Heart right ventricle (tissue), 16 donors: ENCODE data around the gene RHPN2. TPM values are rescaled to one million over a fixed set of nuclear protein-coding genes. Genes with fewer than 3 reads are reported as not detected.

Experiments used
- ATAC-seq, 8 donors: fragments of 200-7000 bp; cut with Tn5 transposase; one replicate each; pipeline ENCODE4 v1.9.1; 2020; ENCODE audit warnings: mild to moderate bottlenecking in 8 of 8, moderate library complexity in 8 of 8, moderate number of reproducible peaks in 1 of 8
- DNase-seq, 2 donors: peaks; one replicate each; pipeline ENCODE4 v3.0.0-alpha.2; 2020
- H3K27ac ChIP-seq, 10 donors: fragments of 200-600 bp; sonication (generic) in 2 of 10; one replicate each; pipeline versions ENCODE4 v1.5.0 to v1.8.0; 2020 to 2022; ENCODE audit warnings: mild to moderate bottlenecking in 3 of 10
- H3K27me3 ChIP-seq, 7 donors: fragments of 200-600 bp; one replicate each; pipeline ENCODE4 v1.8.0; 2021 to 2022; ENCODE audit warnings: mild to moderate bottlenecking in 2 of 7
- H3K36me3 ChIP-seq, 9 donors: fragments of 200-600 bp; sonication (generic) in 1 of 9; one replicate each; pipeline versions ENCODE4 v1.5.0 to v1.8.0; 2020 to 2022; ENCODE audit warnings: mild to moderate bottlenecking in 2 of 9
- H3K4me1 ChIP-seq, 9 donors: fragments of 200-600 bp; sonication (generic) in 1 of 9; one replicate each; pipeline versions ENCODE4 v1.5.0 to v1.8.0; 2020 to 2022; ENCODE audit warnings: mild to moderate bottlenecking in 4 of 9
- H3K4me3 ChIP-seq, 10 donors: fragments of 200-600 bp; sonication (generic) in 2 of 10; one replicate each; pipeline versions ENCODE4 v1.5.0 to v1.8.0; 2020 to 2022; ENCODE audit warnings: mild to moderate bottlenecking in 7 of 10, moderate library complexity in 2 of 10
- H3K9me3 ChIP-seq, 11 donors: fragments of 200-600 bp in 10 of 11; sonication (generic) in 2 of 11; one replicate each; pipeline versions ENCODE4 v1.5.0 to v1.8.0; 2013 to 2022; ENCODE audit warnings: mild to moderate bottlenecking in 2 of 11, control low read depth in 1 of 11, moderate library complexity in 1 of 11
- WGBS, 2 donors: extraction: QIAGEN DNeasy Blood & Tissue Kit; methylation state at CpG; one replicate each; pipeline ENCODE4 v1.1.7; 2013; ENCODE audit warnings: inconsistent platforms in 1 of 2; 5-methylcytosine and 5-hydroxymethylcytosine counted together
- intact Hi-C, 10 donors: fragments of 100-400 bp; cut with DNase I; formaldehyde crosslinking; loops; one replicate each; pipeline versions ENCODE4 v1.11.1 to v1.14.2; 2022
- polyA plus RNA-seq, 2 donors: library from polyadenylated mRNA; stranded (reverse); fragments of 200-250 nt; gene quantifications; one replicate each; pipeline ENCODE4 v1.2.3, GENCODE V29; 2013
- total RNA-seq, 10 donors: library from RNA; stranded (reverse); fragmentation: NEBNext Ultra II Directional in 3 of 10; extraction: Animal tissue kit (Norgen Biotek cat#: 25700) in 3 of 10; gene quantifications; one replicate each; pipeline versions ENCODE4 v1.2.1 to v1.2.4, GENCODE V29; 2021 to 2023
- TF ChIP-seq, protein P1 (sequence below), 9 donors: fragments of 200-600 bp; sonication (generic) in 2 of 9; IDR thresholded peaks; one replicate each; pipeline versions ENCODE4 v1.5.0 to v1.8.0; 2021 to 2022; ENCODE audit warnings: antibody characterized with exemption in 9 of 9, mild to moderate bottlenecking in 5 of 9, moderate library complexity in 1 of 9
- donor health status: Arrhythmogenic right ventricular cardiomyopathy.
- donor health status: ischemic (EF 13 %, LVEDD 7.1; RV severe dilation, severe dysfunction).
- donor health status: healthy with polysubstance abuse.
- donor health status: DM: no; HTN: yes; CAD: no.
- donor health status: DM: no; HTN: no; CAD: no.
- donor health status: ischemic (EF 25% LVEDD 6.9; RV normal size, moderate dysfunction).
- donor health status: ischemic (EF 25% LVEDD 5.7; RV mildly dilated, moderate dysfunction).
- donor health status: healthy.
- donor health status: DM: yes; HTN: yes; CAD: no.
- donor health status: Ischemic cardiomyopathy.
- donor health status: ischemic (EF 35%, LVEDD 5.7; RV mildly dilated, moderate dysfunction).
- donor health status: nonischemic (EF 11% LVEDD 7.7; RV severe dilation, severe dysfunction).
- donor health status: DM: yes; HTN: yes; CAD: no.
- donor health status: PGD.
- donor health status: ischemic (EF 29% LVEDD 5.4; RV normal size, mild dysfunction).
- donor health status: nonischemic (EF 23%, LVEDD 6.1; RV moderate dilation, normal function).

Gene RHPN2
- total and polyA plus RNA-seq, 12 donors = 0.33 to 2.1 (median 1.1) TPM

DNA sequence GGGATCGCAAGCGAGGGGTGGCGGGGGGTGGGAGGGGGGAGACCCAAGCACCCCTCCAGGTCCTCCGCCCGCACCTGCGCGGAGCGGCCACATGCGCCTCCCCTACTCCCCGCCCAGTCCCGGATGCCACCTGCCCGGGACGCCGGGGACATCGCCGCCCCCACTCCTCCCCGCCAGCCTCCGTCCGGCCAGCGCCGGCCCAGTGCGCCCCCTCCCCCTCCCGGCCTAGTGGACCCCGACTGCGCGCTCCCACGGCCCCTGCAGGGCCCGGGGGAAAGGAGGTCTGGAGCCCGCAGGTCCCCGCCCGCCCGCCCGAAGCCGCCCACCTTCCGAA, 263 bp downstream of the RHPN2 start:
- H3K27ac ChIP-seq = no peak overlapping the region
- TF ChIP-seq, protein P1, sequence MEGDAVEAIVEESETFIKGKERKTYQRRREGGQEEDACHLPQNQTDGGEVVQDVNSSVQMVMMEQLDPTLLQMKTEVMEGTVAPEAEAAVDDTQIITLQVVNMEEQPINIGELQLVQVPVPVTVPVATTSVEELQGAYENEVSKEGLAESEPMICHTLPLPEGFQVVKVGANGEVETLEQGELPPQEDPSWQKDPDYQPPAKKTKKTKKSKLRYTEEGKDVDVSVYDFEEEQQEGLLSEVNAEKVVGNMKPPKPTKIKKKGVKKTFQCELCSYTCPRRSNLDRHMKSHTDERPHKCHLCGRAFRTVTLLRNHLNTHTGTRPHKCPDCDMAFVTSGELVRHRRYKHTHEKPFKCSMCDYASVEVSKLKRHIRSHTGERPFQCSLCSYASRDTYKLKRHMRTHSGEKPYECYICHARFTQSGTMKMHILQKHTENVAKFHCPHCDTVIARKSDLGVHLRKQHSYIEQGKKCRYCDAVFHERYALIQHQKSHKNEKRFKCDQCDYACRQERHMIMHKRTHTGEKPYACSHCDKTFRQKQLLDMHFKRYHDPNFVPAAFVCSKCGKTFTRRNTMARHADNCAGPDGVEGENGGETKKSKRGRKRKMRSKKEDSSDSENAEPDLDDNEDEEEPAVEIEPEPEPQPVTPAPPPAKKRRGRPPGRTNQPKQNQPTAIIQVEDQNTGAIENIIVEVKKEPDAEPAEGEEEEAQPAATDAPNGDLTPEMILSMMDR (IDR thresholded peaks at IDR 0.05) = no peak
- H3K36me3 ChIP-seq = no peaks in the 10 kb centered on the region
- H3K4me3 ChIP-seq = peak overlapping the region; percentile 44 to 66 (median 61)
- no peaks in the 10 kb centered on the region for H3K9me3 ChIP-seq
- DNase-seq = peak in 1 of 2 donors; percentile 27
- 1% methylated on average over 22 to 35 of the region's 35 CpGs for WGBS, 2 donors
- intact Hi-C loops = no loop called here
- peaks cover 0 to 44% (median 40%) of the 10 kb centered on the region in 7 donors for H3K27me3 ChIP-seq
- H3K4me1 ChIP-seq = peaks cover 0 to 16% (median 7%) of the 10 kb centered on the region in 9 donors
- peak; percentile 15 to 73 (median 33) for ATAC-seq

DNA sequence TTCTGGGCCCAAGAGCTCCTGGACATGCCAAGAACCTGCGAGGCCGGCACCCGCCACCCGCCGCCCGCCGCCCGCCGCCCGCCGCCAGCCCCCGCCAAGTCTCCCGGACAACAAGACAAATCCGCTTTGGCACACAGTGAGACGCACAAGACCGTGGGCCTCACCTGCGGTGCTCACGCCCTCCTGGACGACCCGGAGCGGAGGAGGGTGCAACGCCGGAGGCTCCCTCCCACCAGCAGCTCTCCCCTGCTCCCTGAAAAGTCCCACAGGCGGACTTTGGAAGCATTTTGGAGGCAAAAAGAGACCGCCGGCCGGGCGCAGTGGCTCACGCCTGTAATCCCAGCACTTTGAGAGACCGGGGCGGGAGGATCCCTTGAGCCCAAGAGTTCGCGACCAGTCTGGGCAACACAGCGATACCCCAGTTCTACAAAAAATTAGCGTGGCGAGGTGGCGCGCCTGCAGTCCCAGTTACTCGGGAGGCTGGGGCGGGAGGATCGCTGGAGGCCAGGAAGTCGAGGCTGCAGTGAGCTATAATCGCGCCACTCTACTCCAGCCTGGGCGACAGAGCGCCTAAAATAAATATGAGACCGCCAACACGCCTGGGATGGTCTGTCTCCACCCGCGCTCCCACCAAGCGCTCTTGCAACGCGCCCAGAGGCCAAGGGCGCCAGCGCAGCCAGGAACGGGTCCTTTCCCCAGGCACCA, 783 bp downstream of the RHPN2 start:
- Histone ChIP-seq H3K9me3 (no peaks in the 10 kb centered on the region), H3K4me1 (peaks cover 0 to 16% (median 7%) of the 10 kb centered on the region in 9 donors), H3K4me3 (peak overlapping the region; percentile 44 to 66 (median 61)), H3K27ac (no peak overlapping the region), H3K36me3 (no peaks in the 10 kb centered on the region), H3K27me3 (peaks cover 0 to 44% (median 40%) of the 10 kb centered on the region in 7 donors)
- DNase-seq (no peak), ATAC-seq (peak in 6 of 8 donors; percentile 6 to 30 (median 16))
- intact Hi-C loops = no loop called here
- TF ChIP-seq, protein P1 (IDR thresholded peaks at IDR 0.05) = no peak
- WGBS, 2 donors = 3 to 5% methylated on average over 56 of the region's 56 CpGs

DNA sequence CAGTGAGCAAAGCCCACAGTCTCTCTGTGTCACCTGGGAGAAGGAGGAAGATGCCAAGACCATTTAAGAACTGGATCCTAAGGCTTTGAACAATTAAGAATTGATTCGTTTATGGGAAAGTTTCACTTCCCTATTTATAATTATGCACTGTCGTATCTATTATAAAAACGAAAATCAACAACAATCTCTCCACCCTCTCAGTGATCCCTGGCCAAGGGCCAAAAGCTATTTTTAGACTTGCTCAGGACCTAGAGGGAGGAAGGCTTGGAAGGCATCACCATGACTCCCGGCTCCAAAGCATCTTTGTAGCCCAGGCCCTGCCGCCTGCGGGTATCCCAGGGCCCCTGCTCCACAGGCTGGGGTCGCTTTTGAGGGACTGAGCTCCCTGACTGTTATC, 1.3 kb downstream of the RHPN2 start:
- TF ChIP-seq, protein P1 (IDR thresholded peaks at IDR 0.05) = no peak
- Histone ChIP-seq H3K36me3 (no peaks in the 10 kb centered on the region), H3K4me3 (peak overlapping the region in 9 of 10 donors; percentile 44 to 66 (median 62)), H3K27ac (no peak overlapping the region), H3K4me1 (peaks cover 0 to 16% (median 7%) of the 10 kb centered on the region in 9 donors), H3K9me3 (no peaks in the 10 kb centered on the region), H3K27me3 (peaks cover 0 to 44% (median 40%) of the 10 kb centered on the region in 7 donors)
- intact Hi-C loops = no loop called here
- DNase-seq (peak in 1 of 2 donors; percentile 17), ATAC-seq (peak in 1 of 8 donors; percentile 15)
- 10 to 11% methylated on average over 7 of the region's 7 CpGs for WGBS, 2 donors

DNA sequence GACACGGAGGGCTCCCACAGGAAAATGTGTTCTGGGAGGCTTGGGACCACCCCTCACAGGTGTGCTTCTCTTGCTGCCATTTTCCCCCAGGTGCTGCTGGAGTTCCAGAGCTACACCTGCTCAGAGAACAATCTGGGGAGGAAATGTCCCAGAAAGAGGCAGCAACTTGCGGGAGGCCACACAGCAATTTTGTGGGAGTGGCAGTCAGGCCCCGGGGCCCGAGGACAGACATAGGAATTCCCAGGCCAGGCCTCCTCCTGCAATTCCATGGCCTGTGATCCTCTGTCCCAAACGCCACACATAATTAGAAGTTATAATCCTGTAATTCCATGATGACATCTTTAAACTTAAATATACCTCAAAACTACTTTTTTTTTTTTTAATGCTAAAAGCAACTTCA, 1.8 kb downstream of the RHPN2 start:
- 85 to 93% methylated on average over 5 of the region's 5 CpGs for WGBS, 2 donors
- DNase-seq = no peak
- H3K4me3 ChIP-seq = peak overlapping the region in 1 of 10 donors; percentile 64

More for the DNA sequence above, 1.8 kb downstream of the RHPN2 start:
- Histone ChIP-seq H3K9me3 (no peaks in the 10 kb centered on the region), H3K4me1 (peaks cover 0 to 16% (median 7%) of the 10 kb centered on the region in 9 donors), H3K27me3 (peaks cover 0 to 44% (median 40%) of the 10 kb centered on the region in 7 donors), H3K36me3 (no peaks in the 10 kb centered on the region), H3K27ac (no peak overlapping the region)
- TF ChIP-seq, protein P1 (IDR thresholded peaks at IDR 0.05) = no peak
- no peak for ATAC-seq
- intact Hi-C loops = no loop called here
